ENCODE results near the gene LANCL2. TPM values are rescaled to one million over a fixed set of nuclear protein-coding genes. Genes with fewer than 3 reads are reported as not detected.

LANCL2 gene
- total RNA-seq, 1 experiment from 2014 or later = 10.0 TPM

DNA sequence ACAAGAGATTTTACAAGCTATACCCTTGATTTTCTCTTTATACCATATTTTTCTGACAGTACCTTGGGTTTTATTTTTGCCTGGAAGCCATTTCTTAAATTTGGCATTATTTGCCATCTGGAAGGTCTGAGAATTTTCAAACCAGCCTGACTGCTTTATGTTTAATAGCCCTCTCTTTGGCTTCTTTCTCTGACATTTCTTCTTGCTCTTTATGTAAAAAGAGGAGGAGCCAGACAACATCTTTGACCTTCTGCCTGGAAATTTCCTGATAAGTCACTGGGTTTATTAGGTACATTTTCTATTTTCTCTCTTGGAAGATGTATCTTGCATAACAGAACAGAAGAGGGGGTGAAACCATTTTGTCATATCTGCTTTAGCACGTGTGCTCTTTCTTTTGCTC lies 79.6 kb downstream of the LANCL2 start:
- Histone ChIP-seq H3K9me3 (ENCODE audit: control insufficient read depth in 1 of 2, insufficient read depth in 1 of 2, low read depth in 1 of 2, low read length in 2 of 2) (no peaks in the 10 kb centered on the region), H3K9me2 (ENCODE audit: insufficient read depth) (no peaks in the 10 kb centered on the region), H2AFZ (ENCODE audit: low read depth, low read length, poor library complexity, severe bottlenecking) (no peak overlapping the region), H3K36me3 (ENCODE audit: control insufficient read depth in 1 of 2, insufficient read depth in 2 of 2, low read length in 2 of 2) (no peaks in the 10 kb centered on the region), H3K4me3 (replicated peaks in 1 of 2; ENCODE audit: low read depth in 1 of 2, low read length in 2 of 2) (no peak overlapping the region), H3K27ac (ENCODE audit: low read depth, low read length) (no peak overlapping the region), H3K27me3 (ENCODE audit: insufficient read depth, low read length) (no peaks in the 10 kb centered on the region), H3K79me2 (ENCODE audit: insufficient read depth, low read length) (no peaks in the 10 kb centered on the region), H3K9ac (ENCODE audit: low read length) (no peak overlapping the region), H4K20me1 (ENCODE audit: insufficient read depth) (no peaks in the 10 kb centered on the region), H3K4me2 (ENCODE audit: low read length) (no peak overlapping the region), H3K4me1 (ENCODE audit: control insufficient read depth in 1 of 2, insufficient read depth in 2 of 2, low read length in 2 of 2) (no peaks in the 10 kb centered on the region)
- TF ChIP-seq SIN3A (IDR thresholded peaks at IDR 0.05; ENCODE audit: low read depth) = no peak
- ATAC-seq (no peak), DNase-seq (ENCODE audit: low read depth, low spot score) (no peak)
- RAD21 ChIA-PET (ENCODE audit: low non-redundant PET in 1 of 2, low total read pairs in 2 of 2, uncharacterized antibody in 2 of 2, unreplicated experiment in 2 of 2) = no interaction called here
- no TSS peak for BruUV-seq (replicated peaks)
- POLR2A ChIA-PET = no interaction called here
- intact Hi-C loops (cut with micrococcal nuclease) = no loop called here
- CTCF ChIA-PET = no interaction called here

DNA sequence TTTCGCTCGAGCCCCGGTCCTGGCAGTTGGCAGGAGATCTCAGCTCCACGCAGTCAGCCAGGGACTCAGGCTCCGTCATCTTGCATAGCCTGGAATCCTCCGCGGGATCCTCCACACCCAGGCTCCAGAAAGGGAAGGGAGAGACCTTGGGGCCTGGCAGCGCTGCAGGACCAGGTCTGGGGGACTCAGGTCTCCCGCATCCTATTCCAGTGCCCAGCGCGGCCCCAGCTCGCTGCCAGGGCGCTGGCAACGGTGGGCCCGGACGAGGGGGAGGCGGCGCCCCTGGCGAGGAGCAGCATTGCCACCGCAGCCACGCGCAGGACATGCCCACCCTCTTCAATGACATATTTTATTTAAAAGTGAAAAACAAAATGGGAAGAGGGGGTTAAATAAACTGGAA lies 83.4 kb downstream of the LANCL2 start:
- Histone ChIP-seq H2AFZ (ENCODE audit: low read depth, low read length, poor library complexity, severe bottlenecking) (no peak overlapping the region), H3K4me2 (ENCODE audit: low read length) (no peak overlapping the region), H3K9me2 (ENCODE audit: insufficient read depth) (no peaks in the 10 kb centered on the region), H3K4me3 (replicated peaks in 1 of 2; ENCODE audit: low read depth in 1 of 2, low read length in 2 of 2) (no peak overlapping the region), H3K36me3 (ENCODE audit: control insufficient read depth in 1 of 2, insufficient read depth in 2 of 2, low read length in 2 of 2) (no peaks in the 10 kb centered on the region), H3K27ac (ENCODE audit: low read depth, low read length) (no peak overlapping the region), H3K4me1 (ENCODE audit: control insufficient read depth in 1 of 2, insufficient read depth in 2 of 2, low read length in 2 of 2) (no peaks in the 10 kb centered on the region), H3K9ac (ENCODE audit: low read length) (no peak overlapping the region), H3K9me3 (ENCODE audit: control insufficient read depth in 1 of 2, insufficient read depth in 1 of 2, low read depth in 1 of 2, low read length in 2 of 2) (no peaks in the 10 kb centered on the region), H3K79me2 (ENCODE audit: insufficient read depth, low read length) (no peaks in the 10 kb centered on the region), H4K20me1 (ENCODE audit: insufficient read depth) (no peaks in the 10 kb centered on the region), H3K27me3 (ENCODE audit: insufficient read depth, low read length) (no peaks in the 10 kb centered on the region)
- ATAC-seq (no peak), DNase-seq (ENCODE audit: low read depth, low spot score) (no peak)
- ChIA-PET POLR2A (no interaction called here), RAD21 (ENCODE audit: low non-redundant PET in 1 of 2, low total read pairs in 2 of 2, uncharacterized antibody in 2 of 2, unreplicated experiment in 2 of 2) (no interaction called here), CTCF (no interaction called here)
- no TSS peak for BruUV-seq (replicated peaks)
- intact Hi-C loops (cut with micrococcal nuclease) = no loop called here
- TF ChIP-seq CEBPB (IDR thresholded peaks at IDR 0.05; ENCODE audit: low read depth) (no peak), CBX3 (IDR thresholded peaks at IDR 0.05; ENCODE audit: low read depth) (no peak), YY1 (IDR thresholded peaks at IDR 0.05; ENCODE audit: extremely low read depth, insufficient replicate concordance, low read depth, low read length) (no peak), SP1 (IDR thresholded peaks at IDR 0.05; ENCODE audit: low read depth) (no peak), SIN3A (IDR thresholded peaks at IDR 0.05; ENCODE audit: low read depth) (no peak), POLR2A (IDR thresholded peaks at IDR 0.05; ENCODE audit: borderline replicate concordance, extremely low read depth, insufficient read depth, insufficient read length) (no peak), EZH2 (IDR thresholded peaks at IDR 0.05) (no peak), JUND (IDR thresholded peaks at IDR 0.05) (no peak), ZFX (IDR thresholded peaks at IDR 0.05) (no peak), SRF (IDR thresholded peaks at IDR 0.05; ENCODE audit: low read depth) (no peak)
- TF ChIP-seq, protein P1, sequence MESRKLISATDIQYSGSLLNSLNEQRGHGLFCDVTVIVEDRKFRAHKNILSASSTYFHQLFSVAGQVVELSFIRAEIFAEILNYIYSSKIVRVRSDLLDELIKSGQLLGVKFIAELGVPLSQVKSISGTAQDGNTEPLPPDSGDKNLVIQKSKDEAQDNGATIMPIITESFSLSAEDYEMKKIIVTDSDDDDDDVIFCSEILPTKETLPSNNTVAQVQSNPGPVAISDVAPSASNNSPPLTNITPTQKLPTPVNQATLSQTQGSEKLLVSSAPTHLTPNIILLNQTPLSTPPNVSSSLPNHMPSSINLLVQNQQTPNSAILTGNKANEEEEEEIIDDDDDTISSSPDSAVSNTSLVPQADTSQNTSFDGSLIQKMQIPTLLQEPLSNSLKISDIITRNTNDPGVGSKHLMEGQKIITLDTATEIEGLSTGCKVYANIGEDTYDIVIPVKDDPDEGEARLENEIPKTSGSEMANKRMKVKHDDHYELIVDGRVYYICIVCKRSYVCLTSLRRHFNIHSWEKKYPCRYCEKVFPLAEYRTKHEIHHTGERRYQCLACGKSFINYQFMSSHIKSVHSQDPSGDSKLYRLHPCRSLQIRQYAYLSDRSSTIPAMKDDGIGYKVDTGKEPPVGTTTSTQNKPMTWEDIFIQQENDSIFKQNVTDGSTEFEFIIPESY (IDR thresholded peaks at IDR 0.05; ENCODE audit: extremely low read depth, insufficient replicate concordance, low read length) = no peak
- TF ChIP-seq, protein P2, sequence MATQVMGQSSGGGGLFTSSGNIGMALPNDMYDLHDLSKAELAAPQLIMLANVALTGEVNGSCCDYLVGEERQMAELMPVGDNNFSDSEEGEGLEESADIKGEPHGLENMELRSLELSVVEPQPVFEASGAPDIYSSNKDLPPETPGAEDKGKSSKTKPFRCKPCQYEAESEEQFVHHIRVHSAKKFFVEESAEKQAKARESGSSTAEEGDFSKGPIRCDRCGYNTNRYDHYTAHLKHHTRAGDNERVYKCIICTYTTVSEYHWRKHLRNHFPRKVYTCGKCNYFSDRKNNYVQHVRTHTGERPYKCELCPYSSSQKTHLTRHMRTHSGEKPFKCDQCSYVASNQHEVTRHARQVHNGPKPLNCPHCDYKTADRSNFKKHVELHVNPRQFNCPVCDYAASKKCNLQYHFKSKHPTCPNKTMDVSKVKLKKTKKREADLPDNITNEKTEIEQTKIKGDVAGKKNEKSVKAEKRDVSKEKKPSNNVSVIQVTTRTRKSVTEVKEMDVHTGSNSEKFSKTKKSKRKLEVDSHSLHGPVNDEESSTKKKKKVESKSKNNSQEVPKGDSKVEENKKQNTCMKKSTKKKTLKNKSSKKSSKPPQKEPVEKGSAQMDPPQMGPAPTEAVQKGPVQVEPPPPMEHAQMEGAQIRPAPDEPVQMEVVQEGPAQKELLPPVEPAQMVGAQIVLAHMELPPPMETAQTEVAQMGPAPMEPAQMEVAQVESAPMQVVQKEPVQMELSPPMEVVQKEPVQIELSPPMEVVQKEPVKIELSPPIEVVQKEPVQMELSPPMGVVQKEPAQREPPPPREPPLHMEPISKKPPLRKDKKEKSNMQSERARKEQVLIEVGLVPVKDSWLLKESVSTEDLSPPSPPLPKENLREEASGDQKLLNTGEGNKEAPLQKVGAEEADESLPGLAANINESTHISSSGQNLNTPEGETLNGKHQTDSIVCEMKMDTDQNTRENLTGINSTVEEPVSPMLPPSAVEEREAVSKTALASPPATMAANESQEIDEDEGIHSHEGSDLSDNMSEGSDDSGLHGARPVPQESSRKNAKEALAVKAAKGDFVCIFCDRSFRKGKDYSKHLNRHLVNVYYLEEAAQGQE (IDR thresholded peaks at IDR 0.05; ENCODE audit: low read depth) = no peak
- TF ChIP-seq, protein P3, sequence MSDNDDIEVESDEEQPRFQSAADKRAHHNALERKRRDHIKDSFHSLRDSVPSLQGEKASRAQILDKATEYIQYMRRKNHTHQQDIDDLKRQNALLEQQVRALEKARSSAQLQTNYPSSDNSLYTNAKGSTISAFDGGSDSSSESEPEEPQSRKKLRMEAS (IDR thresholded peaks at IDR 0.05) = no peak
- TF ChIP-seq, protein P4, sequence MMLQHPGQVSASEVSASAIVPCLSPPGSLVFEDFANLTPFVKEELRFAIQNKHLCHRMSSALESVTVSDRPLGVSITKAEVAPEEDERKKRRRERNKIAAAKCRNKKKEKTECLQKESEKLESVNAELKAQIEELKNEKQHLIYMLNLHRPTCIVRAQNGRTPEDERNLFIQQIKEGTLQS (IDR thresholded peaks at IDR 0.05) = no peak

All from HCT116 (cell line).